SKM-1 (cell line): ENCODE results near the gene MAP3K8.
"Not testable (repeated sequence)": the region's sequence is repeated elsewhere in the genome, so short reads cannot be mapped to it uniquely, and the experiment has no call there.

ENCODE experiments used
- DNase-seq: peaks from one replicate; lab custom pipeline; 2025; ENCODE audit not compliant: unreplicated experiment; lab: John Stamatoyannopoulos, UW

Gene MAP3K8

GRCh38 chr10:30422981-30423654 lies 10.9 kb upstream of the MAP3K8 start:
- no peak for DNase-seq

DNA sequence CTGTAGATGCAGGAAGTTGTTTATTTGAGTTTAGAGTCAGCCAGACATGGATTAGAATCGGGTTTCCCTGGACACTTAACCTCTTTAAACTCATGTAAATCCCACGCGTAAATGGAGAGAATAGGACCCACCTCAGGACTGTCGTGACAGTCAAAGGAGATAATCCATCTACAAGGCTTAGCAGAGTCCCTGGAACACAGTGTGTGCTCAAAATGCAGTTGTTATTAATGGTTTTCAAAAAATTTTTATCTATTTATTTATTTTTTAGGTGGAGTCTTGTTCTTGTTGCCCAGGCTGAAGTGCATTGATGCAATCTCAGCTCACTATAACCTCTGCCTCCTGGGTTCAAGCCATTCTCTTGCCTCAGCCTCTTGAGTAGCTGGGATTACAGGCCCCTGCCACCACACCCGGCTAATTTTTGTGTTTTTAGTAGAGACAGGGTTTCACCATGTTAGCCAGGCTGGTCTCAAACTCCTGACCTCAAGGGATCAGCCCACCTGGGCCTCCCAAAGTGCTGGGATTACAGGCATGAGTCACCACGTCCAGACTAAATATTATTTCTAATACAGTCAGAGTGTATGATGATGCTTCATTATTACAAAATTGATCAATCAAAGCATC lies 10.2 kb upstream of the MAP3K8 start:
- DNase-seq: not testable (repeated sequence)

DNA sequence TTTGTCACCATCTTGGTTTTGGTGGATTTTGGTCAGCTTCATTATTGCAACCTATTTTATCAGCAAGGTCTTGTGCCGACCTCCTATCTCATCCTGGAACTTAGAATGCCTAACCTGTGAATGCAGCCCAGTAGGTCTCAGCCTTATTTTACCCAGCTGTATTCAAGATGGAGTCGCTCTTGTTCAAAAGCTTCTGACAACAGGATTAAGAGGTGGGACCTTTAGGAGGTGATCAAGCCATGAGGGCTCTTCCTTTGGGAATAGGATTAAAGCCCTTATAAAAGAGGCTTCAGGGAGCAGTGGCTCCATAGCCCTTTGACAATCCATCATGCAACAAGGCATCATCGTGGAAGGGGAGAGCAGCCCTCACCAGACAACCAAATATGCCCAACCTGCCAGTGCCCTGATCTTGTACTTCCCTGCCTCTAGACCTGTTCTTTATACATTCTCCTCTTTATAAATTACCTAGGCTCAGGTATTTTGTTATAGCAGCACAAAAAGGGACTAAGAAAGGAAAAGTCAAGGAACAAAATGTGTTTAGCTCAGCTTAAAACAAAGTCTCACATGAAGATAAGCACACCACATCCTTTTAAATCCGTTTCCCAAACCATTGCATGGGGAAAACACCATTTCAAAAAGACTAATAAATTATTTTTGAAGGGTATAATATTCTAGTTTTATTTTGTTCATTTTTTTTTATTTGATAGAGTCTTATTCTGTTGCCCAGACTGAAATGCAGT lies 8.5 kb upstream of the MAP3K8 start:
- no peak for DNase-seq

GRCh38 chr10:30430544-30431298 lies 3.3 kb upstream of the MAP3K8 start:
- no peak for DNase-seq

- no peak for DNase-seq
Observed at GRCh38 chr10:30431435-30431911, 2.5 kb upstream of the MAP3K8 start.

GRCh38 chr10:30432622-30433305 lies 1.2 kb upstream of the MAP3K8 start:
- no peak for DNase-seq

DNA sequence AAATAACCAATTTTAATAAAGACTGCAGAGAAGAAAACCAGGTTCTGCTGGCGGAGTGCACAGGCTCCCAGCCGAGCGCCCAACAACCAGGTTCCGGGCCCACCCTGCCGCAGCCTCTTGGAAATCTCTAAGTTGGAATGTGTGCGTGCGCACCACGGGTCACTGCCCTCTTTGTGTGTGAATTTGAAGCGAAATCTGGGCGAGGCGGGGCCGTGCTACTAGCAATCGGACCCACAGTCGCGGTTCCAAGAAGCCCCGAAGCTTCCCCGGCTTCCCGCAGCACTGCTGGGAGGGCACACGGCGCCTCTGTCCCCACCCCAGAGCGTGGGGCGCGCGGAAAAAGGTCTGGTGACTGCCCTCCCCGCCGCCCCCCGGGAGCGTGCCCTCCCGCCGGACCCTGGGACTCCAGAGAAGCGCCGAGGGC lies 666 bp upstream of the MAP3K8 start:
- no peak for DNase-seq

GRCh38 chr10:30434273-30435072 lies 489 bp downstream of the MAP3K8 start:
- no peak for DNase-seq

GRCh38 chr10:30435073-30435422 lies 1.1 kb downstream of the MAP3K8 start:
- DNase-seq: no peak

- not testable (repeated sequence) for DNase-seq
Observed at GRCh38 chr10:30435499-30436167, 1.6 kb downstream of the MAP3K8 start.

DNA sequence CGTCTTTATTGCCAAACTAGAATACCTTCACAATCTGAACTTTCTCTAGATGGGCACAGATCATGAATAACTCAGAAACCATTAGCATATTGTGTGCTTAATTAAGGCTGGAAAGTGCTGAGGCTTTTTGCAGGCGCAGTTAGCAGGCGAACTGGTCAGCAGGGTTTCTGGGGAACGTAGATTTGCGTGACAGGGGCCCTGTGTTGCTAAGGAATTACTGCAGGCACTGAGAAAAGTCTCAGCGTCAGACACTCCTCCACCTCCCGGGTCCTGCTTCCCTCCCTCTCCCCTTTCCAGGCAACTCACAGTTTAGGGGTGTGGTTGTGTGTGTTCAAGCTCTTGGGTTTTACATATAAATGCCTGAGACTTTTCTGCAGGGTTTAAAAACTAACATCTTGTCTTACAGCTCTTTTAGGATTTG lies 2.2 kb downstream of the MAP3K8 start:
- DNase-seq: no peak

- DNase-seq: no peak
Observed at GRCh38 chr10:30436671-30437030, 2.7 kb downstream of the MAP3K8 start.

GRCh38 chr10:30437031-30437841 lies 3.3 kb downstream of the MAP3K8 start:
- no peak for DNase-seq

GRCh38 chr10:30438021-30438850 lies 4.3 kb downstream of the MAP3K8 start:
- DNase-seq: no peak

- no peak for DNase-seq
Observed at GRCh38 chr10:30439931-30440330, 5.9 kb downstream of the MAP3K8 start.

DNA sequence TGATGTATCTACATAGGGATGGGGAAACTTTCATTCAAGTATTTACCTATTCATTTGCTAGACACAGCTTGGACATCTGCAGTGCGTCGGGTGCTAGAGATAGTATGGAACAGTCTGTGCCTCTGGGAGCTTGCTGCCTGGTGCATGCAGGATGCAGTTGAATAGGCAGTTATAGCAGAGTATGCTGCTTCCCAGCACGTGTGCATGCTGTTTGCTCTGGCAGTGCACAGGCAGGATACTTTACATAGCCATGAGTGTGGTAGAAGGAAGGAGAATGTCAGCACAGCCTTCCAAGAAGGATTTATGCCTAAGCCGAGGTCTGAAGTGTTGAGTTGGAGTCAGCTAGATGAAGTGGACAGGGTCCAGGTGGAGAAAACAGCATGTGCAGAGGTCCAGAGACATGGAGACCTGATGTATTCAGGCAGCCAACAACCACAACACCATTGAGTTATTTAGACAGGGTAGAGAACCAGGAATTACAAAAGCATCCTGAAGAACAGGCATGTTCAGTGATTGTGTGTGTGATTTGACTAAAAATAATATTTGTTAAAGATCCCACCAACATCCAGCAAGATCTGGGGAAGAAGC lies 8.1 kb downstream of the MAP3K8 start:
- no peak for DNase-seq

GRCh38 chr10:30443049-30443448 lies 9.1 kb downstream of the MAP3K8 start:
- DNase-seq: no peak
